ENCODE measurements around the gene DBN1.

The DBN1 gene

DNA sequence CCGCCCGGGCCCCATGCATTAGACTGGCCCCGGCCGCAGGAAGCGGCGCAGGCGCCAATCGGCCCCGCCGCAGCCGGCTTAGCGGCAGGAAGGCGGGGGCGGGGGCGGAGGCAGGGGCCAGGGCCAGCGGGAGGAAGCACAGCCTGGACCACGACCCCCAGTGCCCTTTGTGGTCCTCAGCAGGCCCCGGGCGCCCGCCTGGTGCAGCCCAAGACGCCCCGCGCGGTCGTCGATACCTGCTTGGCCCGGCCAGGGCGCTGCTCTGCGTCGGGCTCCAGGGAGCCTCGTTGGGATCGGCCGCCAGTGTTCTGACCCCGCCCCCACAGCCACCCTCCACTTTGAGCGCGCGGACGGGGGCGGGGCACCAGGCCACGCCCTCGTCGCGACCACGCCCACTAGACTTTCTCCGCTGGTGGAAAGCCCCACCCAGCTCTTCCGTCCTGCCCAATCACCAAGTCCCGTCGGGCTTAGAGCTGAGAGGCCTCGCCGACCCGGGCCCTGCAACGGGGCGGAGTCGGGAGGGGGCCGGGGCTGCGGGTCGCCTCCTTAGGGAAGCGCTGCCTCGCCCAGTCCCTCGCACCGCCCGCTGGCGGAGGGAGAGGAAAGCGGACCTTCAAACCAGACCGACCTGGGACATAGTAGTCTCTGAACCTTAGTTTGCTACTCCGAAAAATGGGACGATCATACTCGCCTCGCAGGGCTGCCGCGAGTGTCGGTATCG lies 24.0 kb upstream of the DBN1 start, which contains the start of gene PDLIM7:
TSS of gene PDLIM7 (minus strand) at position 313 of the 721 bp plus-strand sequence. CDS start 1,092 bp downstream, outside the sequence.
- no CpG with 5 or more reads among the region's 73 CpGs for WGBS, 2 donors (ENCODE audit: extremely low coverage in 2 of 2, insufficient read length in 2 of 2, insufficient replicate concordance in 1 of 2)
- Histone ChIP-seq H3K18ac (ENCODE audit: low read length) (peak within 1 kb of the TSS; percentile 97), H3K23ac (ENCODE audit: low read depth, low read length, poor library complexity) (peak within 1 kb of the TSS; percentile 90), H2BK120ac (ENCODE audit: low read depth, low read length) (peak within 1 kb of the TSS; percentile 37), H2BK12ac (ENCODE audit: low read length) (peak within 1 kb of the TSS; percentile 50), H3K4me2 (ENCODE audit: insufficient read depth, low read length, poor library complexity, severe bottlenecking) (peak within 1 kb of the TSS; percentile 89), H3K4ac (ENCODE audit: low read length) (peak within 1 kb of the TSS; percentile 19), H3K9me3 (replicated peaks in 1 of 2; ENCODE audit: control insufficient read depth in 2 of 2, insufficient read depth in 1 of 2, low read depth in 1 of 2, low read length in 2 of 2) (no peaks in the 10 kb centered on the region), H3K27ac (replicated peaks; ENCODE audit: low read length) (peak within 1 kb of the TSS; percentile 95), H4K91ac (ENCODE audit: low read depth, low read length, poor library complexity) (peak within 1 kb of the TSS; percentile 87), H3K4me3 (ENCODE audit: low read length in 2 of 2) (peak within 1 kb of the TSS; percentile 88 to 89), H4K8ac (ENCODE audit: low read depth, low read length) (peak within 1 kb of the TSS; percentile 68), H3K36me3 (replicated peaks in 1 of 2; ENCODE audit: control insufficient read depth in 2 of 2, insufficient read depth in 2 of 2, low read length in 2 of 2) (peaks cover 13 to 38% of the 10 kb centered on the region in 2 donors), H2AFZ (ENCODE audit: low read length) (peak within 1 kb of the TSS; percentile 74), H3K4me1 (ENCODE audit: control insufficient read depth in 2 of 2, insufficient read depth in 1 of 2, low read depth in 1 of 2, low read length in 2 of 2) (peaks cover 41% of the 10 kb centered on the region in 2 donors), H2BK15ac (ENCODE audit: low read length) (peak within 1 kb of the TSS; percentile 98), H3K14ac (ENCODE audit: low read length) (peak within 1 kb of the TSS; percentile 87), H3K79me1 (ENCODE audit: low read depth, low read length) (peaks cover 6% of the 10 kb centered on the region), H2AK5ac (ENCODE audit: low read depth, low read length) (peak within 1 kb of the TSS; percentile 98), H3K9ac (ENCODE audit: low read depth, low read length, poor library complexity) (peak within 1 kb of the TSS; percentile 96), H3K27me3 (ENCODE audit: control insufficient read depth in 3 of 3, insufficient read depth in 3 of 3, low read depth in 1 of 3, low read length in 3 of 3) (peaks cover 0 to 14% (median 0%) of the 10 kb centered on the region in 3 experiments), H2BK5ac (ENCODE audit: low read length) (peak within 1 kb of the TSS; percentile 99)
- DNase-seq (ENCODE audit: low spot score): peak; percentile 99

DNA sequence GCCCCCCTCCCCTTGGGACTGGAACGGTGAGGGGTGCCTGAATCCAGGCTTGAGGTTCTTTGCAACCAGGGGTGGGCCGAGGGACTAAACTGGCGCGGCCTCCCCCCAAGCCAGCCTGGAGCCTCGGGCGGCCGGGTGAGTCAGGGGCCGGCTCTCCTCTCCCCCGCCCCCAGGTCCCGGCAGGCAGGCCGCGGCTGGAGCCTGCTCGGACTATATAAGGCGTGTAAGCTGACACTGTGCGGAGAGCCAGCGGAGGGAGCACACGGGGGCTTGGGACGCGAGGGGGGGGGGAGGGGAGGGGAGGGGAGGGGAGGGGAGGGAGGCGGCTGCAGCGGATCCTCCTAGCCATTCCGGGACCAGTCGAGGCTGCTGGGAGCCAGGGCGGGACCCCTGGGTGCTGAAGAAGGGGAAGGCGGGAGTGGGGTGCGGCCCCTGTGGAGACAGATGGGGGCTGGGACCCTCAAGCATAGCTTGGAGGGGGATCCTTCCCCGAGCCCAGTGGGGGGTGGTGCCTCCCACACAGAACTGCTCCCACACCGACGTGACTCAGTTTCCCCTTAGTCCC lies 23.4 kb upstream of the DBN1 start:
- H3K9me3 ChIP-seq (replicated peaks in 1 of 2; ENCODE audit: control insufficient read depth in 2 of 2, insufficient read depth in 1 of 2, low read depth in 1 of 2, low read length in 2 of 2): no peaks in the 10 kb centered on the region
- peak overlapping the region; percentile 65 for H3K14ac ChIP-seq (ENCODE audit: low read length)
- H3K23ac ChIP-seq (ENCODE audit: low read depth, low read length, poor library complexity): peak overlapping the region; percentile 90
- H3K79me1 ChIP-seq (ENCODE audit: low read depth, low read length): peaks cover 8% of the 10 kb centered on the region
- DNase-seq (ENCODE audit: low spot score): peak; percentile 89
- peak overlapping the region; percentile 96 for H3K9ac ChIP-seq (ENCODE audit: low read depth, low read length, poor library complexity)
- peak overlapping the region; percentile 19 for H3K4ac ChIP-seq (ENCODE audit: low read length)
- H2BK15ac ChIP-seq (ENCODE audit: low read length): peak overlapping the region; percentile 98
- peak overlapping the region; percentile 98 for H2AK5ac ChIP-seq (ENCODE audit: low read depth, low read length)
- peaks cover 0 to 14% (median 0%) of the 10 kb centered on the region in 3 experiments for H3K27me3 ChIP-seq (ENCODE audit: control insufficient read depth in 3 of 3, insufficient read depth in 3 of 3, low read depth in 1 of 3, low read length in 3 of 3)
- peak overlapping the region; percentile 99 for H2BK5ac ChIP-seq (ENCODE audit: low read length)
- H2BK120ac ChIP-seq (ENCODE audit: low read depth, low read length): peak overlapping the region; percentile 33
- H2BK12ac ChIP-seq (ENCODE audit: low read length): peak overlapping the region; percentile 36
- H3K36me3 ChIP-seq (replicated peaks in 1 of 2; ENCODE audit: control insufficient read depth in 2 of 2, insufficient read depth in 2 of 2, low read length in 2 of 2): peaks cover 19 to 43% of the 10 kb centered on the region in 2 donors
- H3K4me2 ChIP-seq (ENCODE audit: insufficient read depth, low read length, poor library complexity, severe bottlenecking): peak overlapping the region; percentile 89
- peak overlapping the region; percentile 97 for H3K18ac ChIP-seq (ENCODE audit: low read length)
- WGBS, 2 donors (ENCODE audit: extremely low coverage in 2 of 2, insufficient read length in 2 of 2, insufficient replicate concordance in 1 of 2): no CpG with 5 or more reads among the region's 29 CpGs
- peak overlapping the region; percentile 95 for H3K27ac ChIP-seq (replicated peaks; ENCODE audit: low read length)
- peak overlapping the region; percentile 68 for H4K8ac ChIP-seq (ENCODE audit: low read depth, low read length)
- H3K4me3 ChIP-seq (ENCODE audit: low read length in 2 of 2): peak overlapping the region; percentile 88 to 89
- peak overlapping the region; percentile 87 for H4K91ac ChIP-seq (ENCODE audit: low read depth, low read length, poor library complexity)
- H3K4me1 ChIP-seq (ENCODE audit: control insufficient read depth in 2 of 2, insufficient read depth in 1 of 2, low read depth in 1 of 2, low read length in 2 of 2): peaks cover 36 to 39% of the 10 kb centered on the region in 2 donors
- H2AFZ ChIP-seq (ENCODE audit: low read length): peak overlapping the region; percentile 74

DNA sequence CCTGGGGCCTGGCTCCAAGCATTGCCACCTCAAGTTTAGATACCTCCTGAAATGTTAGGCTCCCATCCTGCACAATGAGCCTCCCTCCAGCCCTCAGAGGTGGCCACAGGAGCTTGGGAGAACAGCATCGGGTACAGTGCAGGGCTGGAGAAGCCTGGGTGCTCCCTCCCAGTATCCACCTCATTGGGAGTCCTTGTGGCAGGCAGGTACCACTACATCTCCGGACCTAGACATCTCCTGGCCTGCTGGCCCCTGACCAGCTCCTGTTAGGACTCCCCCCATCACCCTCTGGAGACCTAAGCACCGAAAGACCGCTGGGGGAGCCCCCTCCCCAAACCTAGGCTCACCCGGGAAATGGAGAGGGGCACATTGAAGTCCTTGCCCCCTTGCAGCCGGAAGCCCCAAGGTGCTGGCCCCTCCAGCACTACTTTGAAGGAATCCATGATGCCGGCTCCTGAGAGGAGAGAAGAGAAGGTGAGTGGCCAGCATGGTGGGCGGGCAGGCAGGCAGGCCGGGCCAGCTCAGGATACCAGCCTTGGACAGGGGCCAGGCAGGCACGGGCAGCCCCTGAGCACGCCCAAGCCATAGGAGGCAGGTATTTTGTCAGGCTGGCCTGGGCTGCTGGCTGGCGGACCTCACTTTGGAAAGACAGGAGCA lies 22.8 kb upstream of the DBN1 start:
- Histone ChIP-seq H3K4me3 (ENCODE audit: low read length in 2 of 2) (peak overlapping the region; percentile 75 to 89), H3K27ac (replicated peaks; ENCODE audit: low read length) (peak overlapping the region; percentile 95), H3K4me1 (ENCODE audit: control insufficient read depth in 2 of 2, insufficient read depth in 1 of 2, low read depth in 1 of 2, low read length in 2 of 2) (peaks cover 32 to 39% of the 10 kb centered on the region in 2 donors), H3K23ac (ENCODE audit: low read depth, low read length, poor library complexity) (peak overlapping the region; percentile 86), H3K27me3 (ENCODE audit: control insufficient read depth in 3 of 3, insufficient read depth in 3 of 3, low read depth in 1 of 3, low read length in 3 of 3) (peaks cover 0 to 14% (median 0%) of the 10 kb centered on the region in 3 experiments), H2BK15ac (ENCODE audit: low read length) (peak overlapping the region; percentile 98), H3K18ac (ENCODE audit: low read length) (peak overlapping the region; percentile 97), H2BK5ac (ENCODE audit: low read length) (peak overlapping the region; percentile 99), H3K4me2 (ENCODE audit: insufficient read depth, low read length, poor library complexity, severe bottlenecking) (peak overlapping the region; percentile 89), H3K36me3 (replicated peaks in 1 of 2; ENCODE audit: control insufficient read depth in 2 of 2, insufficient read depth in 2 of 2, low read length in 2 of 2) (peaks cover 20 to 47% of the 10 kb centered on the region in 2 donors), H2BK120ac (ENCODE audit: low read depth, low read length) (peak overlapping the region; percentile 3), H3K4ac (ENCODE audit: low read length) (peak overlapping the region; percentile 19), H3K14ac (ENCODE audit: low read length) (peak overlapping the region; percentile 65), H3K79me1 (ENCODE audit: low read depth, low read length) (peaks cover 9% of the 10 kb centered on the region), H3K9ac (ENCODE audit: low read depth, low read length, poor library complexity) (peak overlapping the region; percentile 96), H3K9me3 (replicated peaks in 1 of 2; ENCODE audit: control insufficient read depth in 2 of 2, insufficient read depth in 1 of 2, low read depth in 1 of 2, low read length in 2 of 2) (no peaks in the 10 kb centered on the region), H2BK12ac (ENCODE audit: low read length) (peak overlapping the region; percentile 36), H4K8ac (ENCODE audit: low read depth, low read length) (peak overlapping the region; percentile 68), H2AK5ac (ENCODE audit: low read depth, low read length) (peak overlapping the region; percentile 98), H4K91ac (ENCODE audit: low read depth, low read length, poor library complexity) (peak overlapping the region; percentile 87), H2AFZ (ENCODE audit: low read length) (peak overlapping the region; percentile 31)
- DNase-seq (ENCODE audit: low spot score): no peak
- no CpG with 5 or more reads among the region's 12 CpGs for WGBS, 2 donors (ENCODE audit: extremely low coverage in 2 of 2, insufficient read length in 2 of 2, insufficient replicate concordance in 1 of 2)
